MM.1S (cell line): ENCODE data around the gene CELSR3.

Source experiments
- DNase-seq: peaks from one replicate; pipeline ENCODE4 v3.0.0-alpha.2; 2015
- H2AFZ ChIP-seq: fragments of 300-600 bp; sonication (generic); 2 replicates; pipeline ENCODE4 v1.6.0; 2016; ENCODE audit warnings: antibody characterized with exemption, low read length
- H3F3A ChIP-seq: fragments of 300-600 bp; sonication (generic); 2 replicates; pipeline ENCODE4 v1.6.1; 2016; ENCODE audit warnings: mild to moderate bottlenecking, antibody characterized with exemption, low read length, moderate library complexity, mixed read lengths; ENCODE audit not compliant: insufficient read depth
- H3K27ac ChIP-seq: fragments of 300-600 bp; sonication (generic); 2 replicates; pipeline ENCODE4 v1.5.1; 2016; ENCODE audit warnings: mild to moderate bottlenecking, low read length
- H3K27me3 ChIP-seq: fragments of 300-600 bp; sonication (generic); replicated peaks from 2 replicates; pipeline ENCODE4 v1.6.0; 2016; ENCODE audit warnings: low read length; ENCODE audit not compliant: insufficient read depth
- H3K36me3 ChIP-seq: fragments of 300-600 bp; sonication (generic); replicated peaks from 2 replicates; pipeline ENCODE4 v1.6.1; 2016; ENCODE audit warnings: mild to moderate bottlenecking, low read length, mixed read lengths; ENCODE audit not compliant: insufficient read depth
- H3K4me1 ChIP-seq: fragments of 300-600 bp; sonication (generic); 2 replicates; pipeline ENCODE4 v1.6.1; 2016; ENCODE audit warnings: low read length, mixed read lengths
- H3K4me2 ChIP-seq: fragments of 300-600 bp; sonication (generic); 2 replicates; pipeline ENCODE4 v1.6.0; 2016; ENCODE audit warnings: low read depth, low read length
- H3K4me3 ChIP-seq: fragments of 300-600 bp; sonication (generic); 2 replicates; pipeline ENCODE4 v1.5.1; 2016; ENCODE audit warnings: low read length, mixed read lengths
- H3K79me2 ChIP-seq: fragments of 300-600 bp; sonication (generic); 2 replicates; pipeline ENCODE4 v1.6.1; 2016; ENCODE audit warnings: mixed run types, low read length, mixed read lengths
- H3K9ac ChIP-seq: fragments of 300-600 bp; sonication (generic); 2 replicates; pipeline ENCODE4 v1.6.1; 2016; ENCODE audit warnings: low read length, mixed read lengths
- H3K9me2 ChIP-seq: fragments of 300-600 bp; sonication (generic); replicated peaks from 2 replicates; pipeline ENCODE4 v1.6.1; 2016; ENCODE audit warnings: mild to moderate bottlenecking, low read length, mixed read lengths; ENCODE audit not compliant: insufficient read depth
- H3K9me3 ChIP-seq: fragments of 300-600 bp; sonication (generic); replicated peaks from 2 replicates; pipeline ENCODE4 v1.6.1; 2016; ENCODE audit warnings: mild to moderate bottlenecking, low read length, mixed read lengths; ENCODE audit not compliant: insufficient read depth
- H4K20me1 ChIP-seq: fragments of 300-600 bp; sonication (generic); 2 replicates; pipeline ENCODE4 v1.6.1; 2016; ENCODE audit warnings: mild to moderate bottlenecking, low read length, moderate library complexity, mixed read lengths; ENCODE audit not compliant: insufficient read depth
- CTCF ChIP-seq: fragments of 300-600 bp; sonication (generic); IDR thresholded peaks from 2 replicates; pipeline ENCODE4 v1.5.1; 2016; ENCODE audit warnings: antibody characterized with exemption, low read length, mixed read lengths
- EZH2 ChIP-seq: fragments of 300-600 bp; sonication (generic); optimal IDR thresholded peaks from 2 replicates; pipeline ENCODE3; 2017; ENCODE audit warnings: low read depth, mild to moderate bottlenecking, antibody characterized with exemption, low read length, mixed read lengths
- EZH2phosphoT487 ChIP-seq: fragments of 300-600 bp; sonication (generic); IDR thresholded peaks from 2 replicates; pipeline ENCODE4 v1.6.1; 2018; ENCODE audit warnings: antibody characterized with exemption, low read length

Gene CELSR3

GRCh38 chr3:48663489-48664312 lies 1.0 kb upstream of the CELSR3 start:
- Histone ChIP-seq H3K4me1 (no peaks in the 10 kb centered on the region), H4K20me1 (no peaks in the 10 kb centered on the region), H2AFZ (peak overlapping the region; percentile 70), H3K9me3 (no peaks in the 10 kb centered on the region), H3K36me3 (no peaks in the 10 kb centered on the region), H3K4me2 (peak overlapping the region; percentile 94), H3F3A (no peaks in the 10 kb centered on the region), H3K27ac (peak overlapping the region; percentile 68), H3K4me3 (peak overlapping the region; percentile 78), H3K79me2 (no peaks in the 10 kb centered on the region), H3K9me2 (no peaks in the 10 kb centered on the region), H3K9ac (peak overlapping the region; percentile 66), H3K27me3 (0 out of 2 replicates have a peak, but pooled peaks cover 6% of the 10 kb centered on the region)
- TF ChIP-seq CTCF = peak; percentile 84
- no peak for TF ChIP-seq EZH2
- peak; percentile 98 for DNase-seq

- Histone ChIP-seq H3K9me2 (no peaks in the 10 kb centered on the region), H3K9ac (no peak overlapping the region), H2AFZ (no peak overlapping the region), H3K4me2 (no peak overlapping the region), H3K4me1 (no peaks in the 10 kb centered on the region), H3K27me3 (peaks cover 15% of the 10 kb centered on the region), H4K20me1 (no peaks in the 10 kb centered on the region), H3F3A (no peaks in the 10 kb centered on the region), H3K27ac (no peak overlapping the region), H3K79me2 (no peaks in the 10 kb centered on the region), H3K36me3 (no peaks in the 10 kb centered on the region), H3K9me3 (no peaks in the 10 kb centered on the region), H3K4me3 (no peak overlapping the region)
- TF ChIP-seq EZH2 (no peak), EZH2phosphoT487 (no peak), CTCF (no peak)
- DNase-seq = no peak
These were observed 437 bp downstream of the CELSR3 start for GRCh38 chr3:48662145-48662752.

- no peaks in the 10 kb centered on the region for H3K79me2 ChIP-seq
- DNase-seq = peak; percentile 56
- H3K4me3 ChIP-seq = no peak overlapping the region
- H3K27ac ChIP-seq = no peak overlapping the region
- peaks cover 2% of the 10 kb centered on the region; the same call in 1 of the 2 replicates for H3K4me1 ChIP-seq
- H3K9me2 ChIP-seq = no peaks in the 10 kb centered on the region
- H2AFZ ChIP-seq = no peak overlapping the region
- H4K20me1 ChIP-seq = no peaks in the 10 kb centered on the region
- peaks cover 17% of the 10 kb centered on the region for H3K27me3 ChIP-seq
- no peaks in the 10 kb centered on the region for H3F3A ChIP-seq
- H3K9ac ChIP-seq = no peak overlapping the region
- H3K9me3 ChIP-seq = no peaks in the 10 kb centered on the region
- H3K36me3 ChIP-seq = no peaks in the 10 kb centered on the region
- TF ChIP-seq EZH2phosphoT487 (no peak), CTCF (no peak), EZH2 (no peak)
- H3K4me2 ChIP-seq = no peak overlapping the region
These were observed 1.1 kb downstream of the CELSR3 start for GRCh38 chr3:48661501-48662144.
